Endothelial cell of coronary artery (primary cell): ENCODE data around the gene RNF167. TPM values are rescaled to one million over a fixed set of nuclear protein-coding genes. Genes with fewer than 3 reads are reported as not detected.

Experiments used
- total RNA-seq: library from RNA; depleted of rRNA; stranded (reverse); fragments of >200 nt; gene quantifications from 2 replicates; pipeline ENCODE4 v1.2.3, GENCODE V29; 2014

Gene RNF167
- 15.5 and 18.8 TPM in 2 replicates for total RNA-seq

GRCh38 chr17:4939796-4940554, at the start of gene RNF167, which contains the start of gene SLC25A11:
TSS of gene RNF167 (plus strand) at chr17:4940268. CDS start at chr17:4940910, 642 bp downstream.
TSS of gene SLC25A11 (minus strand) at chr17:4940046. CDS start at chr17:4939910, 136 bp downstream.

GRCh38 chr17:4899341-4900230, 40.5 kb upstream of the RNF167 start, which contains the start of gene C17orf107:
TSS of gene C17orf107 (plus strand) at chr17:4899536. CDS start at chr17:4899763, 227 bp downstream.

GRCh38 chr17:4903051-4903818, 36.8 kb upstream of the RNF167 start, which contains the start of gene CHRNE:
TSS of gene CHRNE (minus strand) at chr17:4903098. CDS start at chr17:4903063, 35 bp downstream.

GRCh38 chr17:4931963-4932362, 8.1 kb upstream of the RNF167 start, which contains the start of gene GP1BA:
TSS of gene GP1BA (plus strand) at chr17:4932277. CDS start at chr17:4932605, 328 bp downstream.

GRCh38 chr17:4948166-4948930, 8.3 kb downstream of the RNF167 start, which contains the start of gene PFN1:
TSS of gene PFN1 (minus strand) at chr17:4948530. CDS start at chr17:4948394, 136 bp downstream.

GRCh38 chr17:4950746-4951204, 10.7 kb downstream of the RNF167 start, which contains the start of gene ENO3:
TSS of gene ENO3 (plus strand) at chr17:4951119. CDS start at chr17:4951830, 711 bp downstream.

GRCh38 chr17:4967539-4968485, 27.7 kb downstream of the RNF167 start, which contains the start of gene SPAG7:
TSS of gene SPAG7 (minus strand) at chr17:4967817. CDS start at chr17:4967804, 13 bp downstream.

GRCh38 chr17:4986951-4987766, 47.1 kb downstream of the RNF167 start, which contains the start of gene CAMTA2:
TSS of gene CAMTA2 (minus strand) at chr17:4987675. CDS start at chr17:4986222, 1,453 bp downstream.

Other genes with a start within 250 kb of the RNF167 start
- gene PELP1, start 236.1 kb upstream of the RNF167 start, total RNA-seq, result 14.3 and 17.8 TPM in 2 replicates
- gene ARRB2, start 229.6 kb upstream of the RNF167 start, total RNA-seq, result 5.3 and 7.0 TPM in 2 replicates
- 9.3 and 10.7 TPM in 2 replicates for gene MED11, start 208.8 kb upstream of the RNF167 start, total RNA-seq
- under 0.01 TPM in 1 of 2 replicates, not detected in the other for gene ZMYND15, start 200.4 kb upstream of the RNF167 start, total RNA-seq
- 1.3 and 1.4 TPM in 2 replicates for gene CXCL16, start 200.3 kb upstream of the RNF167 start, total RNA-seq
- gene TM4SF5, start 168.4 kb upstream of the RNF167 start, total RNA-seq, result not detected in 2 replicates
- 0.19 and 0.45 TPM in 2 replicates for gene VMO1, start 153.9 kb upstream of the RNF167 start, total RNA-seq
- gene GLTPD2, start 151.3 kb upstream of the RNF167 start, total RNA-seq, result not detected in 2 replicates
- 196 and 275 TPM in 2 replicates for gene PSMB6, start 144.1 kb upstream of the RNF167 start, total RNA-seq
- gene PLD2, start 133.1 kb upstream of the RNF167 start, total RNA-seq, result 28.0 and 28.3 TPM in 2 replicates
- 30.8 and 48.3 TPM in 2 replicates for gene MINK1, start 106.9 kb upstream of the RNF167 start, total RNA-seq
- 0.63 and 1.6 TPM in 2 replicates for gene C17orf107, start 40.7 kb upstream of the RNF167 start, total RNA-seq
- 0.28 and 1.5 TPM in 2 replicates for gene CHRNE, start 37.2 kb upstream of the RNF167 start, total RNA-seq
- not detected in 2 replicates for gene GP1BA, start 8.0 kb upstream of the RNF167 start, total RNA-seq
- 53.0 and 53.2 TPM in 2 replicates for gene SLC25A11, start 222 bp upstream of the RNF167 start, total RNA-seq
- gene PFN1, start 8.3 kb downstream of the RNF167 start, total RNA-seq, result 806 and 926 TPM in 2 replicates
- 0.99 and 1.8 TPM in 2 replicates for gene ENO3, start 10.9 kb downstream of the RNF167 start, total RNA-seq
- gene SPAG7, start 27.5 kb downstream of the RNF167 start, total RNA-seq, result 56.9 and 63.6 TPM in 2 replicates
- 4.3 and 13.7 TPM in 2 replicates for gene CAMTA2, start 47.4 kb downstream of the RNF167 start, total RNA-seq
- 0.18 and 0.56 TPM in 2 replicates for gene INCA1, start 57.3 kb downstream of the RNF167 start, total RNA-seq
- 132 and 141 TPM in 2 replicates for gene KIF1C, start 57.7 kb downstream of the RNF167 start, total RNA-seq
- gene SLC52A1, start 95.2 kb downstream of the RNF167 start, total RNA-seq, result under 0.01 and 0.09 TPM in 2 replicates
- 0.90 and 1.7 TPM in 2 replicates for gene ZFP3, start 138.2 kb downstream of the RNF167 start, total RNA-seq
- 5.4 and 6.4 TPM in 2 replicates for gene ZNF232, start 171.6 kb downstream of the RNF167 start, total RNA-seq
- under 0.01 TPM in 1 of 2 replicates, not detected in the other for gene USP6, start 175.8 kb downstream of the RNF167 start, total RNA-seq